Mesothelial cell of epicardium (in vitro differentiated cells): ENCODE measurements around the gene MGAT5. TPM values are rescaled to one million over a fixed set of nuclear protein-coding genes. Genes with fewer than 3 reads are reported as not detected.
A peak's percentile ranks its signal among the peaks of the same experiment; 100 is the strongest.

Experiments used
- DNase-seq, 2 experiments: peaks; one replicate each; pipeline ENCODE4 v3.0.0; 2021; ENCODE audit warnings: low spot score in 2 of 2; ENCODE audit not compliant: unreplicated experiment in 2 of 2
- H3K27ac Mint-ChIP-seq: 2 replicates; pipeline ENCODE4 v1.8.0; 2021; ENCODE audit warnings: mixed read lengths
- H3K27me3 Mint-ChIP-seq: 2 replicates; pipeline ENCODE4 v1.8.0; 2021; ENCODE audit warnings: low read depth, mixed read lengths
- H3K36me3 Mint-ChIP-seq: 2 replicates; pipeline ENCODE4 v1.8.0; 2021; ENCODE audit warnings: mixed read lengths
- H3K4me1 Mint-ChIP-seq: 2 replicates; pipeline ENCODE4 v1.8.0; 2021; ENCODE audit warnings: mixed read lengths
- H3K4me3 Mint-ChIP-seq: 2 replicates; pipeline ENCODE4 v1.8.0; 2021; ENCODE audit warnings: mild to moderate bottlenecking, moderate library complexity, mixed read lengths
- H3K9me3 Mint-ChIP-seq: 2 replicates; pipeline ENCODE4 v1.8.0; 2021; ENCODE audit warnings: mixed read lengths
- total RNA-seq: library from RNA; stranded (reverse); gene quantifications from 3 replicates; pipeline ENCODE4 v1.2.1, GENCODE V29; 2021
- TF ChIP-seq, protein P1 (sequence below): fragments of 200-600 bp; sonication (generic); IDR thresholded peaks from one replicate; pipeline ENCODE4 v1.5.0; 2021; ENCODE audit warnings: antibody characterized with exemption; ENCODE audit not compliant: unreplicated experiment

Gene MGAT5
- total RNA-seq, 1 donor from 2014 or later, result 41.1 TPM

DNA sequence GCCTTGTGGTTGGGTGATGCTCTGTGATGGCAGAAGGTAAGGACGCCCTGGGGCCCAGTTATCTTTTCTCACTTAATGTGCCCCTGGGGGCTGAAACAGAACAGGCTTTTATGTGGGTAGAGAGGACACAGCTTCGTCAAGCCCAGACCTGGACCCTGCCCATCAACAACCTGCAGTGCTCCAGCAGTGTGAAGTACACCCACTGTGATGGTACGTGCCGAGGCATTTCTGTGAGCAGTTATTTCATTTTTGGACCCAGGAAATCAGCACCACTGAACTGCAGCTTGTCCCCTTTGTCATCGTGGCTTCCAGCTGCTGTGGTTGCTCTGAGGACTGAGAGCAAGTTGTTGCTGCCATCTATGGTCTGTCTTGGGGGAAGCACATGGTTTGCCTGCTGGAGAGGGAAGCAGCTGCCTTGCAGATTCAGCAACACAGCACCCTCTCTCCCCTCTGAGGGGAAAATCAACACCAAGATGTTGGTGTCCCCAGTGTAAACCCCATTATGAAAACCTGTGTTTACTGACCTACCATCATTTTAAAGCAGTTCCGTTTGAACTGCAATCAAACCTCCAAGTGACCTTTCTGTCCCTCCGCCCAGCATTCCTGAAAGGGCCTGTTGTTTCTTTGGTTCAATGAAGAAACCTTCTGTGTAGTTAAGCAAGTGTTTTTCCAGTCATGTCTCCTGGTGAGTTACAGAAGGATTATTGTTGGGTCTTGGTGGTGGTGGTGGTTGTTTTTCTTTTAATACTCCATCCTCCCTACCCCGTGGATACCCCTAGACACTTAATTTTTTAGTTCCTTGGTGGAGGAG, 158.2 kb downstream of the MGAT5 start:
- Mint-ChIP-seq H3K27me3 (no peaks in the 10 kb centered on the region), H3K4me3 (no peak overlapping the region), H3K27ac (no peak overlapping the region), H3K9me3 (no peaks in the 10 kb centered on the region), H3K4me1 (peaks cover 7% of the 10 kb centered on the region), H3K36me3 (no peaks in the 10 kb centered on the region)
- TF ChIP-seq, protein P1, sequence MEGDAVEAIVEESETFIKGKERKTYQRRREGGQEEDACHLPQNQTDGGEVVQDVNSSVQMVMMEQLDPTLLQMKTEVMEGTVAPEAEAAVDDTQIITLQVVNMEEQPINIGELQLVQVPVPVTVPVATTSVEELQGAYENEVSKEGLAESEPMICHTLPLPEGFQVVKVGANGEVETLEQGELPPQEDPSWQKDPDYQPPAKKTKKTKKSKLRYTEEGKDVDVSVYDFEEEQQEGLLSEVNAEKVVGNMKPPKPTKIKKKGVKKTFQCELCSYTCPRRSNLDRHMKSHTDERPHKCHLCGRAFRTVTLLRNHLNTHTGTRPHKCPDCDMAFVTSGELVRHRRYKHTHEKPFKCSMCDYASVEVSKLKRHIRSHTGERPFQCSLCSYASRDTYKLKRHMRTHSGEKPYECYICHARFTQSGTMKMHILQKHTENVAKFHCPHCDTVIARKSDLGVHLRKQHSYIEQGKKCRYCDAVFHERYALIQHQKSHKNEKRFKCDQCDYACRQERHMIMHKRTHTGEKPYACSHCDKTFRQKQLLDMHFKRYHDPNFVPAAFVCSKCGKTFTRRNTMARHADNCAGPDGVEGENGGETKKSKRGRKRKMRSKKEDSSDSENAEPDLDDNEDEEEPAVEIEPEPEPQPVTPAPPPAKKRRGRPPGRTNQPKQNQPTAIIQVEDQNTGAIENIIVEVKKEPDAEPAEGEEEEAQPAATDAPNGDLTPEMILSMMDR, result peak; percentile 14
- DNase-seq, result peak in 1 of 2 experiments; percentile 63

DNA sequence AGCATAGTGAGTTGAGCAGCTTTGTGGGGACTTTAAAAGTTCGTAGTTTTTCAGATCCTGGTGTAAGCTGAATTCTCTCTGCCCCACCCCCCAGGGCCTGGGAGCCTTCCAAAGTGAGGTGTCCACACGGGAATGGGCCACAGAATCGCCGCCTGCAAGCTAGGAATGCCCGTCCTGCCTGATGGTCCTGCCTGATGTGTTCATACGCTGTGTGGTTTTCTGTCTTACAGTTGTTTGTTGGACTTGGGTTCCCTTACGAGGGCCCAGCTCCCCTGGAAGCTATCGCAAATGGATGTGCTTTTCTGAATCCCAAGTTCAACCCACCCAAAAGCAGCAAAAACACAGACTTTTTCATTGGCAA, 158.7 kb downstream of the MGAT5 start:
- DNase-seq, result no peak
- TF ChIP-seq, protein P1, result no peak
- Mint-ChIP-seq H3K27me3 (no peaks in the 10 kb centered on the region), H3K4me1 (peaks cover 7% of the 10 kb centered on the region), H3K9me3 (no peaks in the 10 kb centered on the region), H3K27ac (no peak overlapping the region), H3K36me3 (no peaks in the 10 kb centered on the region), H3K4me3 (no peak overlapping the region)

- no peaks in the 10 kb centered on the region for H3K36me3 Mint-ChIP-seq
- peaks cover 7% of the 10 kb centered on the region for H3K4me1 Mint-ChIP-seq
- no peaks in the 10 kb centered on the region for H3K27me3 Mint-ChIP-seq
- H3K9me3 Mint-ChIP-seq, result no peaks in the 10 kb centered on the region
- H3K27ac Mint-ChIP-seq, result no peak overlapping the region
- TF ChIP-seq, protein P1, result no peak
- H3K4me3 Mint-ChIP-seq, result no peak overlapping the region
- DNase-seq, result no peak
Measured at GRCh38 chr2:134413430-134413829, 159.6 kb downstream of the MGAT5 start.

DNA sequence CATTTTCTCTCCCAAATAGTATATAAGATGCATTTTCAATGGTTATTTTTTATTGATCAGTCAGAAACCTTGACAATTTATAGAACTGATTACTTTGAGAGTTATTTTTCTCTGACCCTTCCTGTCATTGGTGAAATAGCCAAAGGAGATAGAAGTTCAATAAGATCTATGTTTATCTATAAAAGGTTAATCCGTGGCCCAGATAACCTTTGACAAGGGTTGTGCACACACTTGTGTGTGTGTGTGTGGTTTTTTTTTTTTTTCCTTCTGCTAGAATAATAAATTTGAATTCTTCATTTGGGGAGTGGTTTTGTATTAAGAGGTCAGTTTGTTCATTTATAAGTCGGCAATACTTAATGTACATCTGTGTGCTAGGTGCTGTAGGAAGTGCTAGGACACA, 160.0 kb downstream of the MGAT5 start:
- Mint-ChIP-seq H3K4me1 (peaks cover 7% of the 10 kb centered on the region), H3K9me3 (no peaks in the 10 kb centered on the region), H3K27ac (no peak overlapping the region), H3K4me3 (no peak overlapping the region), H3K27me3 (no peaks in the 10 kb centered on the region), H3K36me3 (no peaks in the 10 kb centered on the region)
- TF ChIP-seq, protein P1, result no peak
- no peak for DNase-seq

DNA sequence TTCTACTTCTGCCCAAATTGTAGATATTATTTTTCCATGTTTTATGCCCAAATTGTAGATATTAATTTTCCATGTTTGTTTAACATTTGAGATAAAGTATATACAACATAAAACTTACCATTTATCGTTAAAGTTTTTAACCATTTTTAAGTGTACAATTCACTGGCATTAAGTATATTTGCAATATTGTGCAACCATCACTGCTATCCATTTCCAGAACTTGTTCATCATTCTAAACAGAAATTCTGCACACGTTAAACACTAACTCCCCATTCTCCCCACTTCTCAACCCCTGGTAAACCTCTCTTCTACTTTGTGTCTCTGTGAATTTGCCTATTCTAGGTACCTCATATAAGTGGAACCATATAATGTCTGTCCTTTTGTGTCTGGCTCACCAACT, 162.1 kb downstream of the MGAT5 start:
- Mint-ChIP-seq H3K4me3 (no peak overlapping the region), H3K27me3 (no peaks in the 10 kb centered on the region), H3K27ac (no peak overlapping the region), H3K9me3 (no peaks in the 10 kb centered on the region), H3K4me1 (peaks cover 7% of the 10 kb centered on the region), H3K36me3 (no peaks in the 10 kb centered on the region)
- TF ChIP-seq, protein P1, result no peak
- DNase-seq, result no peak
